ENCODE data around the gene NAGS.
"Not testable (repeated sequence)": the region's sequence is repeated elsewhere in the genome, so short reads cannot be mapped to it uniquely, and the experiment has no call there.

Gene NAGS

DNA sequence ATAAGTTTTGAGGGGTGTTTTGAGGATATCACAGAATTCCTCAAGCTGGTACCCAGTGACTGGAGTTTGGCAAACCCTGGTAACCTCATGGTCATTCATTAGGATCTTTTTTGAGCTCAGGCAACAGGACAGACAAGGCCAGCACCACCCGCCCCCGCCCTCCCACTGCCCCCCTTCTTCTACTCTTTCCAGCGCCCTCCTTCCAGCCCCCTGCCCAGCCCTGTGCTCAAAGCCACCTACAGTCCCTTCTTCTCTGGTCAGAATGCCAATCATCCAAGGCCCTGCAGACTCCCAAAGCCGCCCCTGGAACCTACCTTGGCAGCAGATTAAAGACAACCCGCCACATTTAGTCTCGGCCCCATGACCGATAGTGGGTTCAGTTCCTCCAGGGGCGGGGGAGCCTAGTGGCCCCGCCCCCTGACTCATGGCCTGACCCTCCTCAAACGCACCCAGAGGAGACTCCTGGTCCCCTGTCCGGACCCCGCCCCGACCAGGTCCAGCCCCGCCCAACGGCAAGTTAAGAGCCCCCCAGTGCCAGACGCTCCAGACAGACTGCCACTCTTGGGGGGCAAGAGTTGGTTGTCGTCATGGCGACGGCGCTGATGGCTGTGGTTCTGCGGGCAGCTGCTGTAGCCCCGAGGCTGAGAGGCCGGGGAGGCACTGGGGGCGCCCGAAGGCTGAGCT is at the start of gene NAGS:
Gene NAGS (plus strand): TSS at position 546 of the 684 bp plus-strand sequence. CDS start 42 bp downstream, at position 588.
- no peak for DNase-seq (ENCODE audit: low read depth)

DNA sequence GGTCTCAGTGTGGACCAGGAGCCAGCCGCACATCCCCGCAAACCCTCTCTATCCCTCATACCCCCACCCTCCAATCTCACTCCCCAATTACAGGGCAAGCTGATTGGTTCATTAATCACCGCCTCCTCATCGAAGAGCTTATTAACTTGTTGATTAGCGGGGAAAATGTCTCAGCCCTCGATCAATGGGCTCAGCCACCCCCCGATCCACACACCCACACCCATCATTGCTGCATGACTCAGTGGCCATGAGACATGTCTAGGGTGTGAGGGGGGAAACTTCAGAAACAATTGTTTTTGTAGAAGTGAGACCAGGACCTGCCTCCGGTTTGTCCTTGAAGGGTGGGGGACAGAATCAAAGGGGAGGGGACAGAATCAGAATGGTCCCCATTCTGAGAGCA is 48.2 kb upstream of the NAGS start:
- DNase-seq (ENCODE audit: low read depth), result no peak

DNA sequence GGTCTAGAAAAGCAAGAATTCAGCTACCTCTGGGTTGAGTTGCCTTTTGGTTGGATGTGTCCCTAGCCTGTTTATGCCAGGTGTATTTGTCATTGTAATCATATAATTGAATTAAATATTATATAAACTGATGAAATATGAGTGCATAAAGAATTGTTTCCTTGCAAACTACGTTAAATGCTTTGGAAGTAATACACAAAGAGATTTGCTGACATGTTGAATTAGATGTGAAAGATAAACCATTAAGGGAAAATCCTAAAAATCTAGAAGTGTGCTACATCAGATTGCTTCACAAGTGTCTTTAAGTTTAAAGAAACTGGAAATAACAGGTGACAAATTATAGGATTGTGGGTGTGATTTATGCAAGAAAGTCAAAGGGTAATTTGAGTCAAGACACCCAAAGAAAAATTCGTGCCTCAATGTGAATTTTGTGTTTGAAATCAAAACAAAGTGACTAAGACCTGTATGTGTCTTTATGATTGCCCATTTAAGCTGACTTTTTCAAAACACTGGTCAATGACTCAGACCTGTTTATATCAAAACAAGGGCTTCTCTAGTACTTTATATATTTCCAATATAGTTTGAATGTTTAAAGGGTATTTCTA is 45.6 kb upstream of the NAGS start:
- no peak for DNase-seq (ENCODE audit: low read depth)

DNA sequence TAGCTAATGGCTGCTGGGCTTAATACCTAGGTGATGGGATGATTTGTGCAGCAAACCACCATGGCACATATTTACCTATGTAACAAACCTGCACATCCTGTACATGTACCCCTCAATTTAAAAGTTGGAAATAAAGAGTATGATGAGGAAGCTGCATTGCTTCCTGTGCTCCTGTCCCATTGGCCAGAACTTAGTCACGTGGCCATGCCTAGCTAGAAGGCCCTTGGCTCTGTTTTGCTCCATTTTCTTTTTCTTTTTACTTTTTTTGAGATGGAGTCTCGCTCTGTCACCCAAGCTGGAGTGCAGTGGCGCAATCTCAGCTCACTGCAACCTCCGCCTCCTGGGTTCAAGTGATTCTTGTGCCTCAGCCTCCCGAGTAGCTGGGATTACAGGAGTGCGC is 43.1 kb upstream of the NAGS start:
- DNase-seq (ENCODE audit: low read depth), result not testable (repeated sequence)

DNA sequence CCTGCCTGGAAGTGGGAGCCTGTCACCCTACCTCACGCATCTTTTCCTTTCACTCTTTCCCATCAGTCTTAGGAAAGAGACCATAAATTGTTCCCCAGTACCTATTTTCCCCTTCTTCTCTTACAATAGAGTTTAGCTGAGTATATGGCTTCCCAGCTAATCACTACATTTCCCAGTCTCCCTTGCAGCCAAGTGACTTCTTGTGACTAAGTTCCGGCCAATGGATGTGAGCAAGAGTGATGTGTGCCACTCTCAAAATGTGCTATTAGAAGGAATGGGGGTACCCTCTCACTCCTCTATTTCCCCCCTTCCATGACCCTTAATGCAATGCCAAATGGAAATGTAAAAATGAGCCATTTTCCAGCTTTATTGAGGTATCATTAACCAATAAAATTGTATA is 42.5 kb upstream of the NAGS start:
- DNase-seq (ENCODE audit: low read depth), result no peak

- DNase-seq (ENCODE audit: low read depth), result no peak
These were observed 41.9 kb upstream of the NAGS start for GRCh38 chr17:43962479-43962878.

DNA sequence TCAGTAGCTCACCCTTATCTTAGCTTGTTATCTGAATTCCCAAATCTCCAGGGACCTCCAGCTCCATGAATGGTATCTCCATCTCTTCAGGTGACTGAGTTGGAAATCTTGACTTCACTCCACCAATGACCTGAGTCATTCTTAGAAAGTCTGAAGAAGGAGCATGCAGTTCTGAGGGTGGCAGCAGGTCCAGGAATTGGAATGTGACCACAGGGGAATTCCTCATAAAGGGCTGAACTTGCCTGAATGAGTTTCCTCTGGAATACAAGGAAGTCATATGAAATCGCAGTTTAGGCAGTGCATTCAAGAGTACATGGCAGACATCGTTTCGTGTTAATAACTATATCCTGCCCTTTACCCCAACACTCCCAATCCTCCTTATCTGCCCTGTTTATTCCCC is 38.1 kb upstream of the NAGS start:
- DNase-seq (ENCODE audit: low read depth), result no peak

DNA sequence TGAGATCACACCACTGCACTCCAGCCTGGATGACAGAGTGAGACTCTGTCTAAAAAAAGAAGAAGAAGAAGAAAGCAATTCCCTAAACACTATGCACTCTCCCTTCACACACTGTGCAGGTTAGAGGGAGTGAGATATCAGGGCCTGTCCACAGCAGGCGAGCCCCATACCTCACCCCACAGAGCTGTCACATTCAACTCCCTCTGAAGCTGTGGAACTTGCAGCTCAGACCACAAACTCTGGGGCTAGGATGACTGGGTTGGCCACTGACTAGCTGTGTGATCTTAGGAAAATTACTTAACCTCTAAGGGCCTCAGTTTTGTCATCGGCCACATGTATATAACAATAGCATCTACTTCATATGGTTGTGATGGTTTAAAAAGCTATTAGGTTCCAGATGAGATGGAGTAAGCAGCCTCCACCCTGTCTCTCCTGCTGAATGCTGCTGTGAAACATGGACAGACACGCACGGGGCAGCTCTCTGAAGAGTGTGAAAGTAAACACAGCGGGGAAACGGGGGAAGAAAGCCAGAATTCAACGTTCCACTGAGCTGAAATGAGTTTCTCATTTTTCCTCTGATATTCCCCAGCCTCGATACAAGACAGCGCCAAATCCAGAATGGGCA is 37.1 kb upstream of the NAGS start:
- DNase-seq (ENCODE audit: low read depth), result no peak

GRCh38 chr17:43970366-43970765 is 34.1 kb upstream of the NAGS start:
- DNase-seq (ENCODE audit: low read depth), result no peak

GRCh38 chr17:43971436-43971835 is 33.0 kb upstream of the NAGS start:
- DNase-seq (ENCODE audit: low read depth), result not testable (repeated sequence)

GRCh38 chr17:43972444-43973212 is 31.8 kb upstream of the NAGS start:
- DNase-seq (ENCODE audit: low read depth), result not testable (repeated sequence)

- DNase-seq (ENCODE audit: low read depth), result no peak
These were observed 29.8 kb upstream of the NAGS start for GRCh38 chr17:43974382-43975266.

GRCh38 chr17:43975898-43976297 is 28.5 kb upstream of the NAGS start:
- no peak for DNase-seq (ENCODE audit: low read depth)

DNA sequence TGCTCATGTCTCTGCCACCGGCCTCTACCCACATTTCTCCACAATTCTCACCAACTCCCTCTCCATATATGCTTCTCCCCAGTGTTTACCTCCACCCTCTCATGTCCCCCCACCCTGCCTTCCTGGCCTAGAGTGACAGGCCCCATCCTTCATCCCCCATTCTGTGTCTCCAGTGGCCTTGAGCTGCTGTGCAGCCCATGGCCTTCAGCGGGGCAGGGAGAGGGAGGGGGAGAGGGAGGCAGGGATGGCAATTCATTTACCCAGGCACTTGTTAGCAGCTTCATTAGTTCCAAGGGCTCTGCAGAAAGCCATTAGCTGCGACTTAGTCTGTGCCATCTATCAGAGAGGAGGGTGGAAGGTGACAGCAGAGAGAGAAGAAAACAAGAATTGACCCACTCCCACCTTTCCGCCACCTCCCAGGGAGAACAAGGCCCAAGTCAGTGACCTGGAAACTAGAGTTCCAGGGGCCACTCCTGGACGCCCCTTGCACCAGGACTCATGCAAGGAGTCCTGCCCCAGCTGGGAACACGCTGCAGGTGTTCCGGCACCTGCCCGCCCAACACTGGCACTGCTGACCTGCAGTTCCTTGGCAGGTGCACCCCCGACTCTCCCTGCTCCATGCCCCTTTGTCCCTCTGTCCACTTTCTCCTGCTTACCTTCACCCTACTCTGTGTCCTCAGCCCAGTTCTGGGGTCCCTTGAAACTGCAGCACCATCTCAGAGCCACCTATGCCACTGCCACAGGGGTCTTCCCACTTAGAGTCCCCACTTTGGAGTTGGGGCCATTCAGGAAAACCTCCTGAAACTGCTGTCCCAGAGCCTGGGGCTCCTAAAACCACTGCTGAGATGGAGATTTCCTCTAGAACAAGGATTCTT is 27.2 kb upstream of the NAGS start:
- no peak for DNase-seq (ENCODE audit: low read depth)

DNA sequence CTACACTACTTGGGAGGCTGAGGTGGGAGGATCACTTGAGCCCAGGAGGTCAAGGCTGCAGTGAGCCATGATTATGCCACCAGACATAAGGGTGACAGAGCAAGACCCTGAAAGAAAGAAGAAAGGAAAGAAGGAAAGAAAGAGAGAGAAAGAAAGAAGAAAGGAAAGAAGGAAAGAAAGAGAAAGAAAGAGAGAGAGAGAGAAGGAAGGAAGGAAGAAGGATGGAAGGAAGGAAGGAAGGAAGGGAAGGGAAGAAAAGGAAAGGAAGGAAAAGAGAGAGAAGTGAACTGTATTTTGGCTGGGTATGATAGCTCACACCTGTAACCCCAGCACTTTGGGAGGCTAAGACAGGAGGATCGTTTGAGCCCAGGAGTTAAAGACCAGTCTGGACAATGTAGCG is 26.3 kb upstream of the NAGS start:
- DNase-seq (ENCODE audit: low read depth), result no peak

GRCh38 chr17:43979011-43979410 is 25.4 kb upstream of the NAGS start:
- peak; percentile 77 for DNase-seq (ENCODE audit: low read depth)

GRCh38 chr17:43979671-43980070 is 24.8 kb upstream of the NAGS start:
- no peak for DNase-seq (ENCODE audit: low read depth)

DNA sequence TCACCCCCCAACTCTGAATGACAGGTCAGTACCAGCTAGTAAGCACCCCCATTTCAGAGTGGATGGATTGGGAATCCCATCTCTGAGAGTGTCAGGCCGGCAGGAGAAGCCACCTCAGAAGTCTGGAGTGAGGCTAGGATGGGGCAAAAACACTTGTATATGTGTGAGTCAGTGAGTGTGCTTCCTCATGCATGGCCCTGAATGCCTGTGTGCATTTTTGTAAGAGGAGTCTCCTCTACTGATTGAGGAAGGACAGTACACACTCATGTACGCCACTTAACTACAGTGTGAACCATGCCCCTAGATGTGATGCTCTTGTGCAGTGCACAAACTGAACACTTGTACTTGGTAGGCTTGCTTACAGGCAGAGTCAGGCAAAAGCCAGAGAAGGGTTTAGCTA is 22.3 kb upstream of the NAGS start:
- no peak for DNase-seq (ENCODE audit: low read depth)

- DNase-seq (ENCODE audit: low read depth), result no peak
These were observed 21.3 kb upstream of the NAGS start for GRCh38 chr17:43983196-43983514.

GRCh38 chr17:43983515-43984411 is 20.7 kb upstream of the NAGS start:
- DNase-seq (ENCODE audit: low read depth), result no peak
